UCSD-AML1 (cell line): ENCODE data around the gene C17orf113.
A peak's percentile ranks its signal among the peaks of the same experiment; 100 is the strongest.
"Not testable (repeated sequence)": the region's sequence is repeated elsewhere in the genome, so short reads cannot be mapped to it uniquely, and the experiment has no call there.

Experiments
- DNase-seq: peaks from one replicate; lab custom pipeline; 2025; ENCODE audit not compliant: unreplicated experiment; lab: John Stamatoyannopoulos, UW

Gene C17orf113

DNA sequence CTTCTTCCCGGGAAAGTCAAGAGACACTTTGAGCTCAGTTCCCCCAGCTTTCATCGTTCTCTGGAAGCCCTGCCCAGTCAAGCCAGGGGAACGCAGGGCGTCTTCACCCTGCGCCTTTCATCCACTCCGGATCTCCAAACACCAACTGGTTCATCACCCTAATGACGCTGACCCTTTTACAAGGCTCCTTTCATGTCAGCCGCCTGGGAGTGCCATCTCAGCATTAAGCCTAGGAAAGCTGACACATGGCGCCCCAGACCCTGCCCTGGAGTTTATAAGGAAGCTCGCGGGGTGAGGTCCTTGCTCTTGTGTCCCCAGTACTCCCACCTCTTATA, 32.6 kb downstream of the C17orf113 start:
- DNase-seq, result no peak

DNA sequence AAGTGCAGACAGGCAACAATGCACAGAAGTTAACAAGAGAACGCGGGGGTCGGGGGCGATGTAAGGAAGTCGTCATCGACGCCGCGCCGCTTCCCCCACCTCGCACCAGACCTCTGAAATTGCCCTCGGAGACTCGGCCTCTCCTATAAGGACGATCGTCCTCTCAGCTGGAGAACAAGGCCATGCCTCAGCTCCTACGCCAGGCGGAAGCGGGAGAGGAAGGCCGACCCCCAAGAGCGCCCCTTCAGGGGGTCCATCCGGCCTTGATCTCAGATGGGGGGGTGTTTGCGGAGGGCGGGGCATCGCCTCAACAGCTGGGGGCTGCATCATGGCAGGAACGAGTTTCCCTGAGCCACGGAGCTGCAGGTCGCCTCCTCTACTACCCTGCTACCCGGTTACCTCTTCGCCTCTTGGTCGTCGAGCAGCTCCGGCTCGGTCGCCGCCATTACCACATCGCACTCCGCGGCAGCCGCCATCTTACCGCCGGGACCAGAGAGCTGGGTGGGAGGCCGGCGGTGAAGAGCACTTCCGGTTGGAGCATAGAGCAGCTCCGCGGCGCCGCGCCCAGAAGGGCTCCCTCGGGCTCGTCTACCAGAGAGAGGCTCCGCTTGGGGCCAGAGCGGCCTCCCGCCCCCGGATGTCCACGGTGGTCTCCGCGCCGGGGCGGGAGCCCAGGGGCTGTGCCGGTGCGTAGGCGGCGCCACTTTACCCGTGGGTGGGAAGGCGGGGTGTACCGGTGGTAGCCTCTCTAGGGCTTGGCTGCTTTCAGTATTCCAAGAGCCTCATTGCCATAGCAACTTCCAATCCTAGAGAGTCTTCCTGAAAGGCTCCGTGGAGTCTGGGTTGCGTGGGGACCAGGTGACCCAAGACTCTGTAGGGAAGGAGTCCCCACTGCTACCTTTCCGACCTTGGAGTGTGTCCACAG, 33.2 kb downstream of the C17orf113 start, which contains the start of gene DNAJC7:
DNAJC7 (minus strand) TSS at position 499 of the 925 bp plus-strand sequence; CDS start at position 476, 23 bp downstream.
- DNase-seq, result peak; percentile 92

DNA sequence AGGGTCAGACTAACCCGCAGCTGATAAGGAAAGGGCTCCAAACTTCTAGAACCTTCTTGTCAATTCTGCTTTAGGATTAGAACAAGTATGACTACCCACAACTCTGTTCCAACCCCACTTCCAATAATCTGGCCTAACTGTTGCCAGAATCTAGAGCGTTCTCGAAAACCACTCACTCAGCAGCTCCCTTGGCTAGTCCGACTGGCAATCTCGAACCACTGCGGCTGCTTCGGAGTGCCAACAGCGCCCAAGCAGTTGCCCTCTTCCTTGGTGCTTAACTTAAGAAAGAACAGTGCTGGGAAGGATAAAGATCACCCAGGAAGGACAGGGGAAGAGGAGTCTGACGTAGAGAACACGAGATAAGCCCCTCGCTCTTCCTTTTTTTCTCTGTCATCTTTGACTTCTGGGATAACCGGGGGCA, 34.0 kb downstream of the C17orf113 start:
- peak; percentile 35 for DNase-seq

DNA sequence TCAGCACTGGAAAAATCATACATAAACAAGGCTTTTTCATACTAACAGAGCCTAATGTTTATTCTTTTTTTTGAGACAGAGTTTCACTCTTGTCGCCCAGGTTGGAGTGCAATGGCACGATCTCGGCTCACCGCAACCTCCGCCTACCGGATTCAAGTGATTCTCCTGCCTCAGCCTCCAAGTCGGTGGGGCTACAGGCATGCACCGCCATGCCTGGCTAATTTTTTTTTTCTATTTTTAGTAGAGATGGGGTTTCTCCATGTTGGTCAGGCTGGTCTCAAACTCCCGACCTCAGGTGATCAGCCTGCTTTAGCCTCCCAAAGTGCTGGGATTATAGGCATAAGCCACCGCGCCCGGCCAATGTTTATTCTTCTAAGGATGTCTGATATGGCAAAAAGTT, 36.7 kb downstream of the C17orf113 start:
- DNase-seq, result not testable (repeated sequence)

DNA sequence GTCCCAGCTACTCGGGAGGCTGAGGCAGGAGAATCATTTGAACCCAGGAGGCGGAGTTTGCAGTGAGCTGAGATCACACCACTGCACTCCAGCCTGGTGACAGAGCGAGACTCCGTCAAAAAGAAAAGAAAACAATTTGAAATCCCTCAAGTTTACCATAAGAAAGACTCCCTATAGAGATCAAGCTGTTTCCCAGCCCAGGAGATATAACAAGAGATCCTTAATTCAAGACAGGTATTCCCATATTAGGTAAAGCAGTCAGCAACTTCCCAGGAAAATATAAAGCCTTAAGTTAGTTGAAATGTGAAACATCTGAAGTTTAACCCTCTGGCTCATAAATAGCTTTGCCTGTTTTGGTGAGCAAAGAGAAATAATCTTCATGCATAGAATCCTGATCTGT, 38.0 kb downstream of the C17orf113 start:
- DNase-seq, result not testable (repeated sequence)

DNA sequence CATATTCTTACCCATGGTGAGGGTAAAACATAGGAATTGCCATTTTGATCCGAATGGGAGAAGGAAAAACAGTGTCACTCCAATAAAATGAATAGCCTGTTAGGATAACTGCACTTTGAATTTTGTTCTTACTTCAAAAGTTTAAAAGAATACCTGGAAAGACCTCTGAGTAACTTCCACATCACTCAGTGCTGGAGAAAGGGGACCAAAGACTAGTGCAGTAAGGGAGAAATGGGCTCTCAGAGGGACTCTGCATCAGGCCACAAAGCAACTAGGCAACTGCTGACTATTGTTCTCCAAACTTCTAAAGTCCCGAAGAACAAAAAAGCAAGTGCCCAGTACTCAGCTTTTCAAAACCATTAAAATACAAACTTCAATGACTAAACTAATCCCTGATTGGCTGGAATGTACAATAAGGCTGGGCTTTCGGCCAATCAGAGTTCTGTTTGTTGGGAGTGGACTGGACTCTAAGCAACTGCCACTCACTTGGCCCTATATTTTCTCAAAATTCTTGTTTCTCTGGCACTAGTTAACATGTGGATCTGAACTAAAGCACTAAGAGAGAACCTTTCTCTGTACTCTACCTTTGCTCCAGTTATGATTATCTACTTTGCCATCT, 39.4 kb downstream of the C17orf113 start:
- no peak for DNase-seq

DNA sequence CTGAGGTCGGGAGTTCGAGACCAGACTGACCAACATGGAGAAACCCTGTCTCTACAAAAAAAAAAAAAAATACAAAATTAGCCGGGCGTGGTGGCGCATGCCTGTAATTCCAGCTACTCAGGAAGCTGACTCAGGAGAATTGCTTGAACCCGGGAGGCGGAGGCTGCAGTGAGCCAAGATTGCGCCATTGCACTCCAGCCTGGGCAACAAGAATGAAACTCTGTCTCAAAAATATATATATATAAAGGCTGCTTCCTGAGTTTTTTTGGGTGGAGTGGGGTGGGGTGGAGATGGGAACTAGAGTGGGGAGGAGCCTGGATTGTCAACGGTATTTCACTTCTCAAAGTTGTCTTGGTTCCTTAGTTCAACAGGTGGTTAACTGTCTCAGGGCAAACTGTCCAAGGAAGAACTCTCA, 40.1 kb downstream of the C17orf113 start:
- peak; percentile 33 for DNase-seq

DNA sequence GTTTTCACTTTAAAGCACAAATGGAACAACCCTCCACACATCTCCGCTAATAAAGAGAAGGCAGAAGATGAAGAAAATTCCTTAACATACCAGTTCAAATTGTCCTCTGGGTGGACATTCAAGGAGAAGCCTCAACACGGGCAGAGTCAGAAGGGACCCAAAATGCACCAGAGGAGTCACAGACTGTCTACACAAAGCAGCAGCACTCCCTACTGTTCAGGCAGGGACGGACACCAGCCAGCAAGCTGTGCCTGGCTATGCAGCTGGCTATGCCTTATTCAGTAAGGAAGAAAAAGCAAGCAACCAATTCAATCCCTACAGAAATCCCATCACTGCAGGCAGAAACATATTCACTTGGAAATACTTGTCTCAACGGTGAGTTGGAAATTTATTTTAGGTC, 41.2 kb downstream of the C17orf113 start:
- no peak for DNase-seq

DNA sequence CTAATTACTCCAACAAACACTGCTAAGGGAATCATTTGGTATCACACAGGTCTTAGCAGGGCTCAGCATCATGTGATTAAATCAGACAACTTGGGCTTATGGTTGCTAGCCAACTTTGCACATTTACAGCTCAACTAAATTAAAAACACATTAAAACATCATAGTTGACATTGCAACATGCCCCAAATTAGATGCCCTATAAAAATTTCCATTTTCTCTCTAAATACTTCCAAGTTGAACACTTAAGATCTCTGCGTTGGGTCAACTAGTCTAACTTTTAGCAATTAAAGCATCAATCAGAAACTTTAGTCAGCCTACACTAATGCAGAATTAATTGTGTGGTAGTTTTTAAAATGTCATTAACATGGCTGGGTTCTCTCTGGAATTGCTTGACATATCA, 45.2 kb downstream of the C17orf113 start:
- DNase-seq, result no peak

DNA sequence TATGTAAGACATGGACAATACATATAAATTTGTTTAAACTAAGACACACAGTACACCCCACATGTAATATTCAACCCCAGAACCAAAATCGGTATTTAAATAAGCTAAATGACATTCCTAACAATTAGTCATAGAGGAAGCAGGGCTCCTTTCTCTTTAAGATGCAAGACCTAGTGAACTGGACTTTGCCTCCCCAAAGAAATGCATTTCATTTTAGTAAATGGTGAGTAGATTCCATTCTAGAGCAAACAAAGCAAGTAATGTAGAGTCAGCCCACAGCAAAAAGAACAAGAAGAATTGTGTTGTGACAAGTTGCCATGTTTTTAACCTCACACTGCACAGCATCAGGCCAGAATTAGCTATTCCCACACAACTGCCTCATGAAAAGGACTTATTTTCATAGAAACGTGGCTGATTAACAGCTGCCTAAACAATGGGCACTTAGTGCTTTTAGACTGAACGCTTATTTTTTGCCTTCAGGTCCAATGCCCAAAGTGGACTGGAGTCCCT, 47.6 kb downstream of the C17orf113 start:
- no peak for DNase-seq

DNA sequence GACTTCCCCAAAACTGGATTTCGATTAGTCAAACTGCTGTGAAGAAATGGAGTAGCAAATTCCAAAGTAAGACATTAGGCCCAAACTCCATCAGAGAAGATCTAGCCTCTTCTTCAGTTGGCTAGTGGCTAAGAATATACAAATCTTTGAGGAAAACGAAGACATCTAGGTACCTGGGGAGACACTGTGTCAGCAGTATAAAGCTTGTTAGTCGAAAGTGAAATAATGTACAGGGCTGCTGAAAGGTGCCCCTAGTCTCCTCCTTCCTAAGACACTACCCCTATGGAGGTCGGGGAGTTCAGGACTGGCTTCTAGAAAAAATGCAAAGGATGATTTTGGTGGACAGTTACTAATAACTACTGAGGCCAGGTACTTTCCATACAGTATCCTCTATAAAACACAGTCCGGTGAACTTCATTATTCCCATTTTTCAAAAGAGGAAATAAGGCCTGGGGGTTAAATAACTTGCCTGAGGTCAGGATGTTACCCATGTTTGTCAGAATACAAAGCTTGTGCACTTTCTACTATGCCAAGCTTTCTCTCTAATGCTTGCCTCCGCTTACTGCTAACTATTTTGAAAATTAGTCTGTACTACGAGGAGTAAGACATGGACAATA, 48.1 kb downstream of the C17orf113 start:
- DNase-seq, result no peak

DNA sequence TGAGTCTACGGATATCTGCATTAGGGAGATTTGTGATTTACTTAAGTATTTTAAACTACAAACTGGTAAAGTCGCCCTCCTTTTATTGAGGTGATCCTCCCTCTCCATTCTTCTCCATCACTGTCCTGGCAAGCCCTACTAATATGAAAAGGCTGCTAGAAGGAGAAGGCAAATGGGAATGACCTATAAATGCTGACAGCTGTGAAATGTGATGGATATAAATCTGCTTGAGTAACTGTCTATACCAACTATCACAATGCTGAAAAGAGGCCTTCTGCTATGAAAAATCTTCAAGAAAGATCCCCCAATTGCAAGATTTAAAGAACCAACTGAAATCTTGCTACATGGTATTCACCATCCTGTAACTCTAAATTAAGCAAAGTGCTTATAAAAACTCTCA, 48.7 kb downstream of the C17orf113 start:
- DNase-seq, result no peak

DNA sequence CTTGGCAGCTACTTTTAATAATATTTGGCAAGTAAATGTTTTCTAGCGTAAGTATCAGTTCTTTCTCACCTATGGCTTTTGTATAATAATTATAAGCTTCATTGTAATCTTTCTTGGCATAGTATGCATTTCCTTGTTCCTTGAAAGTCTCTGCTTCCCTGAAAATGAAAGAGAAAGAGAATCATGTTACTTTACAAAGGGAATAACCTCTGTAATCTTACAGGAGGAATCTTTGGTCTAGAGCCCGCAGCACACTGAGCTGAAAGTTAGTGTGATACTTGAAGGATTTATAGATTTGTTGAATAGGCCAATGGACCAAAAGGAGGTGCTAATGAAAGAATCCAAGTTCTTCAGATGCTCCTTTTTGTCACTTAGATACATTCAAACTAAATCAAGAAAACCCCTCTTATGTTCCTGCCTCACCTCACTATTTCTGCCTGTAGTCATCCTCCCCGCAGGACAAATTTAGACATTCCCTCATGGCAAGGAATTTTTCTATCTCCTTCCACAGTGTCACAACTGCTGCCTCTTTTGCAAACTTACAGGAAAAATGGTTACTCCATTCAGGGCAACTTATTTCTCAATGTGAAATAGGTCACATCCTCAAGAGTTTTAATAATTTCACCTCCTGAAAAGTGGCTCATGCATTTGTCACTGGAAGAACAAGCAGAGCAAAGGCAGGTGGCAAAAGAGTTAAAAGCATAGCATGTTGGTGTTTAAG, 49.8 kb downstream of the C17orf113 start:
- DNase-seq, result no peak

DNA sequence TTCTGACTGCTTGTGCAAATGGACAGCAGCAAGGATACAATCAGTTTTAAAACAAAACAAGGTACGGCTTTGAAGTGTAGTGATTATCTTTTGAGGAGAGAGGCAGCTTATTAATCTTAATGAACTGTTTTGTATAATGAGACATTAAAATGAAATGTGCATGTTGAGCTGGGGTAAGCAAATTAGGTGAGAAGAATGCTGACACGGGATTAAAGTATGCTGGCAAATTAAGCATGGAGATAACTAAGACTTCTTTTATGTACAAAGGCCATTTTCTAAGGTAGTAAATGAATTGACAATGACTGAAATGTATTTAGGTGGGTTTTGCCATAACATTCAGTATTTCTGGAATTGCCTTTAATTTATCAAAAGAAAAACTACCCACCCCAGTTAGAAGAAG, 51.9 kb downstream of the C17orf113 start:
- no peak for DNase-seq

DNA sequence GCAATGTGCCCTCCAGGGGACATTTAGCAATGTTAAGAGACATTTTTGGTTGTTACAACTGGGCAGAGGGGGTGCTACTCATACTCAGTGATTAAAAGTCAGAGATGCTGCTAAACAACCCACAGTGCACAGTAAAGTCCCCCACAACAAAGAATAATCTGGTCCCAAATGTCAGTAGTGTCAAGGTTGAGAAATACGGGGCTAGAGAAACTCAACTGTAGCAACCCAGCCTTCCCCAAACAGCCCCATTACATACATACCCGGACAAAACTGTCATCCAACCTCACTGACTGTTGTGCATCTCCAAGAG, 53.6 kb downstream of the C17orf113 start:
- no peak for DNase-seq

DNA sequence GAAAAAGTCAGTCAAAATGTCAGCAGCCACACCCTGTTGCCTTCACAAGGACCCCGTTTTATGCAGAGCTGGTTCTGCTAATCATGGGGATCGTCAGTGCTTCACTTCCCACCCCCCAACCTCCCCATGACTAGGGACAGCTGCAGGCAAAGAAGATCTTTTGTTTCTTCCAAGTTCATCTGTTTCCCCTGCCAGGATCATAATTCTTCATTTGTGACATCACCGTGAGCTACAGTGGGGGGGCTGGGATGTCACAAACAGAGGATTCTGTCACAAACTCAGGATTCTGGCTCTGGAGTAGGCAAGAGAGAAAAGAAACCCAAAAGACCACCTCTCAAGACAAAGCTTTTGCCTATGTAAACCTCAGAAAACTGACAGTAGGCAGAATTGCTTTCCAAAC, 57.8 kb downstream of the C17orf113 start:
- DNase-seq, result no peak

DNA sequence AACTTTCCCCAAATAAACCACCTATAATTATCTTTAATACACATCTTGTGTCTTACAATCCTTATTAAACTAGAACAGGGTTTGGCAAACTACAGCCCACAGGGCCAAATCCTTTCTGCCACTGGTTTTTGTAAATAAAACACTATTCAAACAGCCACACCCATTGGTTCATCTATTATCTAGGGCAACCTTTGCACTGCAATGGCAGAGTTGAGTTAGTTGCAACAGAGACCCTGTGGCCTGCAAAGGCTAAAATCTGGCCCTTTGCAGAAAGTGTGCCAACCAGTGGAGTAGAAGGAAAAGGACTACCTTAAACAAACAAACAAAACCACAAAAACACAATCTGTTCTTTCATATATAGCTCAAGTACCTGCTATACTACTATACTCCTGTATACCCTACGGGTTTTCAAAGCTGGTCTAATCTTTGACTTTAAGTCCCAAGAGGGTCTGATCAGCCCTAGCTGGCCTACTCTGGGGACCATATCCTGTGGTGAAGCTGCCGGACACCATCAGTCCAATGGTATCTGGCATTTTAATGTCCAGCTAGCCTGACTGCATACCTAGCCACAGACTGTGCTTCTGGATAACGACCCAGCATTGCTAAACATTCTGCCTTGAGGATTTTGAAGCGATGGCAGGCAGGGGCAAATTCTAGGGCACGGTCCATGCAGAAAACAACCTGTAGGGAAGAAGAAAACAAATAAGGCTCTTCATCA, 60.5 kb downstream of the C17orf113 start:
- DNase-seq, result no peak

DNA sequence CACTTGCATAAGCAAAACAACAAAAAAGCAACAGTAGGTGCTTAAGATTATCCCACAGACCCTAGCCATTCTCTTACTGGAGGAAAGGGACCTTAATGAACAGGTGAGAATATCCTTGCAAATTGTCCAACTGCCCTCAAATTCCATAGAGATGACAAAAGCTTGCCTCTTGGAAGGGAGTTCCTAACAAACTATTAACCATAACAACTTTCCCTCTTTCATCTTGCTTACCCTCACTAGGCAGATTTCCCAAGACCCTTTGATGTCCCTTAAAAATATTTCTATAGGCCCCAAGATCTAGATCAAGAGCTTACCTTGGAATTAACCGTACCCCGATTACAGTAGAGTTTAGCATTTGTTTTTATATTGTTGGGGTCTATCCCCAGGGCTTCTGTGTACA, 62.0 kb downstream of the C17orf113 start:
- no peak for DNase-seq
